Fibroblast of lung (primary cell): ENCODE measurements around the gene ADGRF5. TPM values are rescaled to one million over a fixed set of nuclear protein-coding genes. Genes with fewer than 3 reads are reported as not detected.

Experiments used
- DNase-seq, 2 donors: peaks; one replicate each; pipeline versions ENCODE4 v3.0.0 to v3.0.0-alpha.2; 2010; ENCODE audit warnings: low read depth in 2 of 2
- H2AFZ ChIP-seq: 2 replicates; pipeline ENCODE4 v1.5.1; 2012; ENCODE audit warnings: low read length, control low read depth, inconsistent platforms
- H3K27ac ChIP-seq: 2 replicates; pipeline ENCODE4 v1.5.1; 2011; ENCODE audit warnings: low read length, control low read depth; ENCODE audit not compliant: insufficient read depth
- H3K27me3 ChIP-seq: 2 replicates; pipeline ENCODE4 v1.5.1; 2011; ENCODE audit warnings: mild to moderate bottlenecking, low read length; ENCODE audit not compliant: control insufficient read depth, insufficient read depth
- H3K36me3 ChIP-seq: 2 replicates; pipeline ENCODE4 v1.5.1; 2011; ENCODE audit warnings: low read length; ENCODE audit not compliant: control insufficient read depth, insufficient read depth
- H3K4me1 ChIP-seq: 2 replicates; pipeline ENCODE4 v1.5.1; 2011; ENCODE audit warnings: low read length; ENCODE audit not compliant: control insufficient read depth, insufficient read depth; ENCODE audit errors: extremely low read depth
- H3K4me2 ChIP-seq: 2 replicates; pipeline ENCODE4 v1.5.1; 2011; ENCODE audit warnings: low read length, control low read depth; ENCODE audit not compliant: insufficient read depth; ENCODE audit errors: extremely low read depth
- H3K4me3 ChIP-seq, 4 experiments: fragments of 200-600 bp in 1 of 4; sonication (generic) in 1 of 4; replicated peaks in 1 of 4; 2 replicates each; pipeline ENCODE4 v1.5.1; 2011 to 2016; ENCODE audit warnings: low read length in 4 of 4, low read depth in 3 of 4, mild to moderate bottlenecking in 3 of 4, control low read depth in 2 of 4, inconsistent platforms in 1 of 4, mixed read lengths in 1 of 4; ENCODE audit not compliant: insufficient read depth in 1 of 4; ENCODE audit errors: control extremely low read depth in 1 of 4
- H3K79me2 ChIP-seq: 2 replicates; pipeline ENCODE4 v1.5.1; 2012; ENCODE audit warnings: mild to moderate bottlenecking, low read length, inconsistent platforms; ENCODE audit not compliant: control insufficient read depth, insufficient read depth
- H3K9ac ChIP-seq: 2 replicates; pipeline ENCODE4 v1.5.1; 2011; ENCODE audit warnings: mild to moderate bottlenecking, low read length, control low read depth; ENCODE audit not compliant: insufficient read depth
- H3K9me3 ChIP-seq: 2 replicates; pipeline ENCODE4 v1.5.1; 2012; ENCODE audit warnings: low read depth, low read length; ENCODE audit not compliant: control insufficient read depth, insufficient read depth
- H4K20me1 ChIP-seq: 2 replicates; pipeline ENCODE4 v1.5.1; 2011; ENCODE audit warnings: low read length; ENCODE audit not compliant: control insufficient read depth, insufficient read depth; ENCODE audit errors: extremely low read depth
- EZH2 ChIP-seq: IDR thresholded peaks from 2 replicates; pipeline ENCODE4 v1.5.1; 2012; ENCODE audit warnings: low read length, control low read depth, mild to moderate bottlenecking; ENCODE audit errors: missing control alignments
- polyA minus RNA-seq: library from RNA; depleted of rRNA, polyadenylated mRNA; stranded (reverse); fragments of >200 nt; gene quantifications from 2 replicates; pipeline ENCODE4 v1.2.3, GENCODE V29; 2011; ENCODE audit warnings: low replicate concordance
- polyA plus RNA-seq, 2 donors: library from polyadenylated mRNA; depleted of rRNA in 1 of 2; stranded (reverse) in 1 of 2; unstranded in 1 of 2; fragments of >200 nt; gene quantifications; 2 replicates each; pipeline ENCODE4 v1.2.1, GENCODE V29; 2011 to 2012; ENCODE audit warnings: missing spikeins in 1 of 2
- total RNA-seq: library from RNA; depleted of rRNA; stranded (reverse); fragments of >200 nt; gene quantifications from 2 replicates; pipeline ENCODE4 v1.2.1, GENCODE V29; 2014
- TF ChIP-seq, protein P1 (sequence below), 2 donors: IDR thresholded peaks in 1 of 2; conservative IDR thresholded peaks in 1 of 2; 1 replicate in 1 of 2; 2 replicates in 1 of 2; pipeline ENCODE4 v1.5.1; 2011 to 2012; ENCODE audit warnings: low read length in 2 of 2, control low read depth in 1 of 2, inconsistent platforms in 1 of 2, low read depth in 1 of 2, mild to moderate bottlenecking in 1 of 2

ADGRF5 gene
- total RNA-seq, result under 0.01 and 0.26 TPM in 2 replicates
- 0.11 and 19.3 TPM in 2 replicates for polyA plus RNA-seq
- polyA plus RNA-seq (2012), result 0.10 and 14.8 TPM in 2 replicates
- 0.44 and 12.3 TPM in 2 replicates for polyA minus RNA-seq

- TF ChIP-seq, protein P1, sequence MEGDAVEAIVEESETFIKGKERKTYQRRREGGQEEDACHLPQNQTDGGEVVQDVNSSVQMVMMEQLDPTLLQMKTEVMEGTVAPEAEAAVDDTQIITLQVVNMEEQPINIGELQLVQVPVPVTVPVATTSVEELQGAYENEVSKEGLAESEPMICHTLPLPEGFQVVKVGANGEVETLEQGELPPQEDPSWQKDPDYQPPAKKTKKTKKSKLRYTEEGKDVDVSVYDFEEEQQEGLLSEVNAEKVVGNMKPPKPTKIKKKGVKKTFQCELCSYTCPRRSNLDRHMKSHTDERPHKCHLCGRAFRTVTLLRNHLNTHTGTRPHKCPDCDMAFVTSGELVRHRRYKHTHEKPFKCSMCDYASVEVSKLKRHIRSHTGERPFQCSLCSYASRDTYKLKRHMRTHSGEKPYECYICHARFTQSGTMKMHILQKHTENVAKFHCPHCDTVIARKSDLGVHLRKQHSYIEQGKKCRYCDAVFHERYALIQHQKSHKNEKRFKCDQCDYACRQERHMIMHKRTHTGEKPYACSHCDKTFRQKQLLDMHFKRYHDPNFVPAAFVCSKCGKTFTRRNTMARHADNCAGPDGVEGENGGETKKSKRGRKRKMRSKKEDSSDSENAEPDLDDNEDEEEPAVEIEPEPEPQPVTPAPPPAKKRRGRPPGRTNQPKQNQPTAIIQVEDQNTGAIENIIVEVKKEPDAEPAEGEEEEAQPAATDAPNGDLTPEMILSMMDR (conservative IDR thresholded peaks at IDR 0.05 in 1 of 2, IDR thresholded peaks at IDR 0.05 in 1 of 2; ENCODE audit: low read depth in 1 of 2, low read length in 2 of 2), result no peak
- no peak for TF ChIP-seq EZH2
- H2AFZ ChIP-seq, result no peak within 1 kb of the TSS
- H4K20me1 ChIP-seq, result no peaks in the 10 kb centered on the region
- no peaks in the 10 kb centered on the region for H3K79me2 ChIP-seq
- DNase-seq, result no peak
- peaks cover 4% of the 10 kb centered on the region for H3K4me1 ChIP-seq
- no peaks in the 10 kb centered on the region for H3K27me3 ChIP-seq
- H3K4me2 ChIP-seq, result no peak within 1 kb of the TSS
- no peaks in the 10 kb centered on the region for H3K36me3 ChIP-seq
- peak within 1 kb of the TSS in 1 of 4 experiments; percentile 33 for H3K4me3 ChIP-seq
- H3K9me3 ChIP-seq, result no peaks in the 10 kb centered on the region
- no peak within 1 kb of the TSS for H3K9ac ChIP-seq
- H3K27ac ChIP-seq, result peak within 1 kb of the TSS; percentile 19
These were observed at the start of gene ADGRF5 for GRCh38 chr6:46921731-46922130. Gene ADGRF5 (minus strand): TSS chr6:46921938. CDS start chr6:46906762, 15,176 bp downstream.

- Histone ChIP-seq H3K36me3 (no peaks in the 10 kb centered on the region), H3K9ac (no peak overlapping the region), H3K4me3 (no peak overlapping the region), H3K27me3 (no peaks in the 10 kb centered on the region), H2AFZ (no peak overlapping the region), H3K27ac (no peak overlapping the region), H4K20me1 (no peaks in the 10 kb centered on the region), H3K79me2 (no peaks in the 10 kb centered on the region), H3K9me3 (no peaks in the 10 kb centered on the region), H3K4me1 (no peaks in the 10 kb centered on the region), H3K4me2 (no peak overlapping the region)
- no peak for TF ChIP-seq EZH2
- TF ChIP-seq, protein P1 (conservative IDR thresholded peaks at IDR 0.05 in 1 of 2, IDR thresholded peaks at IDR 0.05 in 1 of 2; ENCODE audit: low read depth in 1 of 2, low read length in 2 of 2), result no peak
- DNase-seq, result peak in 1 of 2 donors; percentile 64
These were observed 47.5 kb upstream of the ADGRF5 start for GRCh38 chr6:46969206-46969605.

DNA sequence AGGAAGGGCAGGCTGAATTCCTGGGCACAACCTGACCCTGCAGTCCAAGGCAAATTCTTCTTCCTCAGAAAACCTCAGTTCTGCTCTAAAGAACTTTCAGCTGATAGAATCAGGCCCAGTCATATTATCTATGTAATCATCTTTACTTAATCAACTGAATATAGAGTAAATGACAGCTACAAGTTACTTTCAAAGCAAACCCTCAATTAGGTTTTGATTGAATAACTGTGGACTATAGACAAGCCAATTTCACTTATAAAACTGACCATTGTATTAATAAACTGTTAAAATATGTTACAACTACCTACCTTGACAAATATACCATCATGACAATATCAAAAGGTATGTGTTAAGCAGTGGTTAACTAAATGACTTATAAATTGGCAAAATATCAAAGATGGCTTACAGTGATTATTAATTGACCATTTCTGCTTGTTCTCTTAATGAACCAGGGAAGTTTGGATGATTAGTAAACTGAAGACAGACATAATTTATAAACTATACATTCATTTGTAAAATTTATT, 46.1 kb upstream of the ADGRF5 start:
- no peaks in the 10 kb centered on the region for H3K79me2 ChIP-seq
- no peaks in the 10 kb centered on the region for H3K36me3 ChIP-seq
- TF ChIP-seq, protein P1 (conservative IDR thresholded peaks at IDR 0.05 in 1 of 2, IDR thresholded peaks at IDR 0.05 in 1 of 2; ENCODE audit: low read depth in 1 of 2, low read length in 2 of 2), result no peak
- no peak for TF ChIP-seq EZH2

More for the DNA sequence above, 46.1 kb upstream of the ADGRF5 start:
- Histone ChIP-seq H2AFZ (no peak overlapping the region), H3K9me3 (no peaks in the 10 kb centered on the region), H3K4me1 (no peaks in the 10 kb centered on the region), H3K27ac (no peak overlapping the region), H3K4me2 (no peak overlapping the region), H3K4me3 (no peak overlapping the region), H4K20me1 (no peaks in the 10 kb centered on the region), H3K27me3 (no peaks in the 10 kb centered on the region), H3K9ac (no peak overlapping the region)
- DNase-seq, result peak in 1 of 2 donors; percentile 44
